SK-N-SH (cell line): Measurements from ENCODE around the gene KCNK4. TPM values are rescaled to one million over a fixed set of nuclear protein-coding genes. Genes with fewer than 3 reads are reported as not detected.

Experiments
- CTCF ChIA-PET: fragments of 300-600, 350-600 bp; formaldehyde crosslinking; extraction: SDS; loops from one replicate; lab custom pipeline; 2021; lab: Yijun Ruan, JAX
- POLR2A ChIA-PET: fragments of 350-600 bp; sonication (Branson Sonifier 250); formaldehyde crosslinking; extraction: SDS; loops from one replicate; lab custom pipeline; 2020; ENCODE audit warnings: antibody characterized with exemption, inconsistent platforms; lab: Yijun Ruan, JAX
- DNase-seq: peaks from one replicate; pipeline ENCODE4 v3.0.0; 2012
- H2AFZ ChIP-seq: fragments of 200-600 bp; sonication (generic); 2 replicates; pipeline ENCODE4 v1.8.1; 2016; ENCODE audit warnings: antibody characterized with exemption, mild to moderate bottlenecking, low read depth
- H3F3A ChIP-seq: fragments of 200-600 bp; sonication (generic); replicated peaks from 2 replicates; pipeline ENCODE3; 2016; ENCODE audit warnings: antibody characterized with exemption, mild to moderate bottlenecking; ENCODE audit not compliant: insufficient read depth
- H3K27ac ChIP-seq, 2 experiments: fragments of 200-500 bp in 1 of 2; fragments of 200-600 bp in 1 of 2; sonication (Bioruptor generic) in 1 of 2; sonication (generic), shearing (Covaris generic) in 1 of 2; 2 replicates each; pipeline versions ENCODE4 v1.5.1 to v1.6.1; 2014 to 2016; ENCODE audit warnings: low read depth in 2 of 2, inconsistent platforms in 1 of 2, low read length in 1 of 2, mild to moderate bottlenecking in 1 of 2, mixed read lengths in 1 of 2
- H3K27me3 ChIP-seq: fragments of 200-600 bp; sonication (generic), shearing (Covaris generic); 2 replicates; pipeline ENCODE4 v1.6.1; 2016; ENCODE audit warnings: mixed run types; ENCODE audit not compliant: insufficient read depth
- H3K36me3 ChIP-seq, 2 experiments: fragments of 200-500 bp in 1 of 2; fragments of 200-600 bp in 1 of 2; sonication (Bioruptor generic) in 1 of 2; sonication (generic) in 1 of 2; replicated peaks in 1 of 2; 2 replicates each; pipeline versions ENCODE3 to v1.5.1; 2014 to 2016; ENCODE audit warnings: low read length in 1 of 2, mild to moderate bottlenecking in 1 of 2; ENCODE audit not compliant: insufficient read depth in 2 of 2, control insufficient read depth in 1 of 2
- H3K4me1 ChIP-seq, 2 experiments: fragments of 200-500 bp in 1 of 2; fragments of 200-600 bp in 1 of 2; sonication (Bioruptor generic) in 1 of 2; sonication (generic), shearing (Covaris generic) in 1 of 2; 2 replicates each; pipeline versions ENCODE4 v1.5.1 to v1.6.1; 2014 to 2016; ENCODE audit warnings: low read depth in 1 of 2, low read length in 1 of 2, mixed run types in 1 of 2; ENCODE audit not compliant: insufficient read depth in 2 of 2, control insufficient read depth in 1 of 2
- H3K4me2 ChIP-seq: fragments of 200-600 bp; sonication (generic), shearing (Covaris generic); 2 replicates; pipeline ENCODE4 v1.6.1; 2017; ENCODE audit warnings: mixed run types
- H3K4me3 ChIP-seq, 2 experiments: fragments of 200-500 bp in 1 of 2; fragments of 200-600 bp in 1 of 2; sonication (Bioruptor generic) in 1 of 2; sonication (generic), shearing (Covaris generic) in 1 of 2; 2 replicates each; pipeline versions ENCODE4 v1.5.1 to v1.8.1; 2014 to 2016; ENCODE audit warnings: low read depth in 2 of 2, inconsistent platforms in 1 of 2, low read length in 1 of 2, mild to moderate bottlenecking in 1 of 2, mixed read lengths in 1 of 2, moderate library complexity in 1 of 2
- H3K79me2 ChIP-seq: fragments of 200-600 bp; sonication (generic); 2 replicates; pipeline ENCODE4 v1.8.1; 2017; ENCODE audit warnings: mild to moderate bottlenecking; ENCODE audit not compliant: insufficient read depth
- H3K9ac ChIP-seq: fragments of 200-600 bp; sonication (generic); 2 replicates; pipeline ENCODE4 v1.6.1; 2017; ENCODE audit warnings: mixed run types
- H3K9me2 ChIP-seq: fragments of 200-600 bp; sonication (generic); 2 replicates; pipeline ENCODE4 v1.6.1; 2017; ENCODE audit warnings: mixed run types
- H3K9me3 ChIP-seq: fragments of 200-600 bp; sonication (generic); 2 replicates; pipeline ENCODE4 v1.6.1; 2017; ENCODE audit warnings: mixed run types, mild to moderate bottlenecking, moderate library complexity
- H4K20me1 ChIP-seq: fragments of 200-600 bp; sonication (generic); 2 replicates; pipeline ENCODE4 v1.6.1; 2017; ENCODE audit warnings: mild to moderate bottlenecking, mixed run types; ENCODE audit not compliant: insufficient read depth
- CHD2 ChIP-seq: fragments of 150-350 bp; IDR thresholded peaks from 2 replicates; pipeline ENCODE4 v1.6.1; 2018; ENCODE audit warnings: low read length; ENCODE audit not compliant: partially characterized antibody
- CTCF ChIP-seq: fragments of 200-600 bp; sonication (generic); IDR thresholded peaks from 2 replicates; pipeline ENCODE4 v1.6.1; 2017; ENCODE audit warnings: antibody characterized with exemption, mild to moderate bottlenecking, moderate library complexity
- ELF1 ChIP-seq: IDR thresholded peaks from 2 replicates; pipeline ENCODE4 v1.4.0; 2012
- EZH2phosphoT487 ChIP-seq: fragments of 200-600 bp; sonication (generic); IDR thresholded peaks from 2 replicates; pipeline ENCODE4 v1.6.1; 2017; ENCODE audit warnings: low read depth, mixed run types, mild to moderate bottlenecking, antibody characterized with exemption, moderate library complexity, borderline replicate concordance
- FOXJ3 ChIP-seq: sonication (generic); formaldehyde crosslinking; IDR thresholded peaks from 2 replicates; pipeline ENCODE4 v1.5.1; 2020; ENCODE audit warnings: mild to moderate bottlenecking, missing genetic modification reagents
- GABPA ChIP-seq: IDR thresholded peaks from 2 replicates; pipeline ENCODE4 v1.4.0; 2012; ENCODE audit warnings: low read depth, mild to moderate bottlenecking
- GATA2 ChIP-seq: sonication (generic); formaldehyde crosslinking; IDR thresholded peaks from 2 replicates; pipeline ENCODE4 v1.5.0; 2020; ENCODE audit warnings: mild to moderate bottlenecking, missing genetic modification reagents
- JUND ChIP-seq: IDR thresholded peaks from 2 replicates; pipeline ENCODE4 v1.4.0; 2012
- MAX ChIP-seq: IDR thresholded peaks from 2 replicates; pipeline ENCODE4 v1.4.0; 2012; ENCODE audit warnings: low read depth
- MEF2A ChIP-seq: IDR thresholded peaks from 2 replicates; pipeline ENCODE4 v1.4.0; 2012; ENCODE audit warnings: low read depth, borderline replicate concordance
- POLR2AphosphoS5 ChIP-seq: IDR thresholded peaks from 2 replicates; pipeline ENCODE4 v1.6.1; 2012; ENCODE audit warnings: low read depth, low read length
- RAD21 ChIP-seq: IDR thresholded peaks from 2 replicates; pipeline ENCODE4 v1.6.1; 2012; ENCODE audit warnings: mild to moderate bottlenecking, low read length
- REST ChIP-seq: IDR thresholded peaks from 2 replicates; pipeline ENCODE4 v1.6.1; 2012; ENCODE audit warnings: mild to moderate bottlenecking, low read depth, low read length, moderate library complexity
- RFX5 ChIP-seq: IDR thresholded peaks from 2 replicates; pipeline ENCODE4 v1.6.1; 2012; ENCODE audit warnings: mild to moderate bottlenecking, improper control_type of control experiment, low read length
- SMC3 ChIP-seq: IDR thresholded peaks from 2 replicates; pipeline ENCODE4 v1.6.1; 2012; ENCODE audit warnings: low read depth, low read length, improper control_type of control experiment
- USF2 ChIP-seq: fragments of 150-350 bp; IDR thresholded peaks from 2 replicates; pipeline ENCODE4 v1.6.1; 2017; ENCODE audit warnings: antibody characterized with exemption, low read length, low read depth, borderline replicate concordance
- YY1 ChIP-seq: IDR thresholded peaks from 2 replicates; pipeline ENCODE4 v1.4.0; 2012; ENCODE audit warnings: low read depth, mild to moderate bottlenecking
- ZBTB33 ChIP-seq: IDR thresholded peaks from 2 replicates; pipeline ENCODE4 v1.4.0; 2012; ENCODE audit warnings: low read depth, borderline replicate concordance
- WGBS: methylation state at CpG from one replicate; pipeline ENCODE4 v1.1.6; 2017; ENCODE audit warnings: low lambda C conversion rate; 5-methylcytosine and 5-hydroxymethylcytosine counted together
- polyA plus RNA-seq, 3 experiments: library from polyadenylated mRNA; depleted of rRNA; stranded (reverse); fragments of >200 nt; gene quantifications; 2 replicates each; pipeline ENCODE4 v1.2.3, GENCODE V29; 2012

Gene KCNK4
- polyA plus RNA-seq, 1 of the 3 experiments (the other 2 are of a cell fraction): 0.16 TPM

GRCh38 chr11:64296236-64296635 is 5.1 kb downstream of the KCNK4 start:
- Histone ChIP-seq H3K4me2 (no peak overlapping the region), H2AFZ (no peak overlapping the region), H3K9me3 (no peaks in the 10 kb centered on the region), H3K27me3 (peaks cover 13% of the 10 kb centered on the region), H3K9me2 (no peaks in the 10 kb centered on the region), H3K9ac (no peak overlapping the region), H3K4me1 (peaks cover 0 to 5% of the 10 kb centered on the region in 2 experiments; a peak in 1 of 4 replicates), H3K27ac (no peak overlapping the region), H4K20me1 (no peaks in the 10 kb centered on the region), H3K4me3 (no peak overlapping the region), H3F3A (no peaks in the 10 kb centered on the region), H3K79me2 (no peaks in the 10 kb centered on the region), H3K36me3 (no peaks in the 10 kb centered on the region)
- 25% methylated on average over 1 of the region's 1 CpG for WGBS
- ChIA-PET CTCF (interaction anchor here (1.7 to 1.9 kb wide), 2 partner anchors 11 to 26 kb away, joined by 5 to 12 read pairs; partner anchors contain the start of genes BAD and GPR137), POLR2A (interaction anchor here (0.6 to 0.7 kb wide), 2 partner anchors 8 to 18 kb away, joined by 3 read pairs; no protein-coding TSS in a partner anchor)
- TF ChIP-seq EZH2phosphoT487 (no peak), JUND (no peak), SMC3 (no peak), USF2 (no peak), RAD21 (no peak), ELF1 (no peak), FOXJ3 (CRISPR knock-in tag) (no peak), POLR2AphosphoS5 (no peak), REST (no peak), RFX5 (no peak), CHD2 (no peak), MEF2A (no peak), GATA2 (CRISPR knock-in tag) (no peak), MAX (no peak), YY1 (no peak), CTCF (no peak), ZBTB33 (no peak), GABPA (no peak)
- no peak for DNase-seq
